PC-9 (cell line): ENCODE measurements around the gene RTN1. TPM values are rescaled to one million over a fixed set of nuclear protein-coding genes. Genes with fewer than 3 reads are reported as not detected.

Source experiments
- BruUV-seq: library from RNA; stranded (reverse); fragments of 400-500 nt; replicated peaks from 2 replicates; lab custom pipeline; 2021; lab: Mats Ljungman, UMichigan
- CTCF ChIA-PET: fragments of 300-600 bp; sonication (Branson Sonifier 250); formaldehyde crosslinking; loops from one replicate; lab custom pipeline; 2022; ENCODE audit warnings: antibody characterized with exemption; lab: Charles Lee
- POLR2A ChIA-PET: fragments of 300-600 bp; sonication (Branson Sonifier 250); formaldehyde crosslinking; loops from one replicate; lab custom pipeline; 2022; ENCODE audit warnings: antibody characterized with exemption; ENCODE audit not compliant: unreplicated experiment; lab: Charles Lee
- DNase-seq, 2 experiments: peaks; one replicate each; pipeline versions ENCODE4 v3.0.0 to v3.0.0-alpha.2; 2015 to 2022; ENCODE audit warnings: mixed read lengths in 1 of 2
- H2AFZ ChIP-seq: fragments of 200-600 bp; sonication (generic); 2 replicates; pipeline ENCODE4 v1.8.1; 2017; ENCODE audit warnings: antibody characterized with exemption
- H3F3A ChIP-seq: fragments of 200-600 bp; sonication (generic); 2 replicates; pipeline ENCODE4 v1.8.1; 2017; ENCODE audit warnings: antibody characterized with exemption, mild to moderate bottlenecking, low read depth; ENCODE audit not compliant: insufficient read depth
- H3K27ac ChIP-seq: fragments of 200-600 bp; sonication (generic); 2 replicates; pipeline ENCODE4 v1.6.1; 2016; ENCODE audit warnings: mixed run types
- H3K27me3 ChIP-seq: fragments of 200-600 bp; sonication (generic); 2 replicates; pipeline ENCODE4 v1.6.1; 2016; ENCODE audit warnings: low read depth, mixed run types; ENCODE audit not compliant: insufficient read depth
- H3K36me3 ChIP-seq: fragments of 200-600 bp; sonication (generic); 2 replicates; pipeline ENCODE4 v1.6.1; 2016; ENCODE audit warnings: low read depth, mixed run types
- H3K4me1 ChIP-seq: fragments of 200-600 bp; sonication (generic); replicated peaks from 2 replicates; pipeline ENCODE4 v1.6.1; 2016; ENCODE audit warnings: mixed run types; ENCODE audit not compliant: insufficient read depth
- H3K4me2 ChIP-seq: fragments of 200-600 bp; sonication (generic); 2 replicates; pipeline ENCODE4 v1.6.1; 2017; ENCODE audit warnings: mixed run types
- H3K4me3 ChIP-seq: fragments of 200-600 bp; sonication (generic); 2 replicates; pipeline ENCODE4 v1.6.1; 2016; ENCODE audit warnings: mixed run types
- H3K79me2 ChIP-seq: fragments of 200-600 bp; sonication (generic); 2 replicates; pipeline ENCODE4 v1.6.1; 2017; ENCODE audit warnings: low read depth, mixed run types
- H3K9me2 ChIP-seq: fragments of 200-600 bp; sonication (generic); 2 replicates; pipeline ENCODE4 v1.8.1; 2017; ENCODE audit warnings: mild to moderate bottlenecking; ENCODE audit not compliant: insufficient read depth
- H3K9me3 ChIP-seq: fragments of 200-600 bp; sonication (generic); 2 replicates; pipeline ENCODE4 v1.8.1; 2016; ENCODE audit warnings: low read depth; ENCODE audit not compliant: insufficient read depth
- H4K20me1 ChIP-seq: fragments of 200-600 bp; sonication (generic); 2 replicates; pipeline ENCODE4 v1.8.1; 2017; ENCODE audit not compliant: insufficient read depth
- EZH2 ChIP-seq: fragments of 200-600 bp; sonication (generic); IDR thresholded peaks from 2 replicates; pipeline ENCODE4 v1.8.0; 2017; ENCODE audit warnings: antibody characterized with exemption, low read depth
- intact Hi-C: fragments of 100-400 bp; cut with micrococcal nuclease; formaldehyde crosslinking; loops from one replicate; pipeline ENCODE4 v1.10.0; 2022; ENCODE audit not compliant: unreplicated experiment
- total RNA-seq: library from RNA; stranded (reverse); gene quantifications from 2 replicates; pipeline ENCODE4 v1.2.3, GENCODE V29; 2021
- TF ChIP-seq, protein P1 (sequence below): fragments of 200-600 bp; sonication (generic); conservative IDR thresholded peaks from 2 replicates; pipeline ENCODE4 v1.6.1; 2017; ENCODE audit warnings: mixed run types, antibody characterized with exemption, mild to moderate bottlenecking, moderate library complexity

RTN1 gene
- total RNA-seq, 1 experiment from 2014 or later, result not detected

- Histone ChIP-seq H3K36me3 (no peaks in the 10 kb centered on the region), H4K20me1 (no peaks in the 10 kb centered on the region), H3K4me1 (no peaks in the 10 kb centered on the region), H3F3A (no peaks in the 10 kb centered on the region), H3K9me3 (0 out of 2 replicates have a peak, but pooled peaks cover 7% of the 10 kb centered on the region), H3K9me2 (no peaks in the 10 kb centered on the region), H2AFZ (no peak overlapping the region), H3K27ac (no peak overlapping the region), H3K4me3 (no peak overlapping the region), H3K27me3 (no peaks in the 10 kb centered on the region), H3K4me2 (no peak overlapping the region), H3K79me2 (no peaks in the 10 kb centered on the region)
- TF ChIP-seq EZH2, result no peak
- TF ChIP-seq, protein P1, sequence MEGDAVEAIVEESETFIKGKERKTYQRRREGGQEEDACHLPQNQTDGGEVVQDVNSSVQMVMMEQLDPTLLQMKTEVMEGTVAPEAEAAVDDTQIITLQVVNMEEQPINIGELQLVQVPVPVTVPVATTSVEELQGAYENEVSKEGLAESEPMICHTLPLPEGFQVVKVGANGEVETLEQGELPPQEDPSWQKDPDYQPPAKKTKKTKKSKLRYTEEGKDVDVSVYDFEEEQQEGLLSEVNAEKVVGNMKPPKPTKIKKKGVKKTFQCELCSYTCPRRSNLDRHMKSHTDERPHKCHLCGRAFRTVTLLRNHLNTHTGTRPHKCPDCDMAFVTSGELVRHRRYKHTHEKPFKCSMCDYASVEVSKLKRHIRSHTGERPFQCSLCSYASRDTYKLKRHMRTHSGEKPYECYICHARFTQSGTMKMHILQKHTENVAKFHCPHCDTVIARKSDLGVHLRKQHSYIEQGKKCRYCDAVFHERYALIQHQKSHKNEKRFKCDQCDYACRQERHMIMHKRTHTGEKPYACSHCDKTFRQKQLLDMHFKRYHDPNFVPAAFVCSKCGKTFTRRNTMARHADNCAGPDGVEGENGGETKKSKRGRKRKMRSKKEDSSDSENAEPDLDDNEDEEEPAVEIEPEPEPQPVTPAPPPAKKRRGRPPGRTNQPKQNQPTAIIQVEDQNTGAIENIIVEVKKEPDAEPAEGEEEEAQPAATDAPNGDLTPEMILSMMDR, result no peak
- CTCF ChIA-PET, result no interaction called here
- DNase-seq, result no peak
- intact Hi-C loops, result no loop called here
- POLR2A ChIA-PET, result no interaction called here
- no TSS peak for BruUV-seq
These were observed 6.6 kb downstream of the RTN1 start for GRCh38 chr14:59863806-59864525.

- no peak for DNase-seq
- Histone ChIP-seq H3K36me3 (no peaks in the 10 kb centered on the region), H3K9me3 (0 out of 2 replicates have a peak, but pooled peaks cover 9% of the 10 kb centered on the region), H3K9me2 (no peaks in the 10 kb centered on the region; the same call in 1 of the 2 replicates), H3F3A (no peaks in the 10 kb centered on the region), H3K27ac (no peak overlapping the region), H3K27me3 (no peaks in the 10 kb centered on the region), H2AFZ (no peak overlapping the region), H3K79me2 (no peaks in the 10 kb centered on the region), H4K20me1 (no peaks in the 10 kb centered on the region), H3K4me3 (no peak overlapping the region), H3K4me1 (no peaks in the 10 kb centered on the region), H3K4me2 (no peak overlapping the region)
- BruUV-seq, result no TSS peak
- TF ChIP-seq EZH2, result no peak
- TF ChIP-seq, protein P1, result no peak
- POLR2A ChIA-PET, result no interaction called here
- CTCF ChIA-PET, result no interaction called here
- intact Hi-C loops, result no loop called here
These were observed 13.2 kb downstream of the RTN1 start for GRCh38 chr14:59857328-59857727.

- Histone ChIP-seq H3K4me2 (no peak overlapping the region), H2AFZ (no peak overlapping the region), H3K27me3 (no peaks in the 10 kb centered on the region), H3K79me2 (no peaks in the 10 kb centered on the region), H3K9me3 (no peaks in the 10 kb centered on the region), H3F3A (no peaks in the 10 kb centered on the region), H4K20me1 (no peaks in the 10 kb centered on the region), H3K9me2 (no peaks in the 10 kb centered on the region; the same call in 1 of the 2 replicates), H3K4me3 (no peak overlapping the region), H3K36me3 (no peaks in the 10 kb centered on the region), H3K4me1 (no peaks in the 10 kb centered on the region), H3K27ac (no peak overlapping the region)
- CTCF ChIA-PET, result no interaction called here
- no TSS peak for BruUV-seq
- TF ChIP-seq, protein P1, result no peak
- no peak for TF ChIP-seq EZH2
- DNase-seq, result no peak
- intact Hi-C loops, result no loop called here
- POLR2A ChIA-PET, result no interaction called here
These were observed 18.2 kb downstream of the RTN1 start for GRCh38 chr14:59852350-59852749.
